ENCODE results near the gene NAT9. TPM values are rescaled to one million over a fixed set of nuclear protein-coding genes. Genes with fewer than 3 reads are reported as not detected.

The NAT9 gene
- total and polyA plus RNA-seq, 2 experiments from 2014 or later: 37.3 to 37.5 TPM

DNA sequence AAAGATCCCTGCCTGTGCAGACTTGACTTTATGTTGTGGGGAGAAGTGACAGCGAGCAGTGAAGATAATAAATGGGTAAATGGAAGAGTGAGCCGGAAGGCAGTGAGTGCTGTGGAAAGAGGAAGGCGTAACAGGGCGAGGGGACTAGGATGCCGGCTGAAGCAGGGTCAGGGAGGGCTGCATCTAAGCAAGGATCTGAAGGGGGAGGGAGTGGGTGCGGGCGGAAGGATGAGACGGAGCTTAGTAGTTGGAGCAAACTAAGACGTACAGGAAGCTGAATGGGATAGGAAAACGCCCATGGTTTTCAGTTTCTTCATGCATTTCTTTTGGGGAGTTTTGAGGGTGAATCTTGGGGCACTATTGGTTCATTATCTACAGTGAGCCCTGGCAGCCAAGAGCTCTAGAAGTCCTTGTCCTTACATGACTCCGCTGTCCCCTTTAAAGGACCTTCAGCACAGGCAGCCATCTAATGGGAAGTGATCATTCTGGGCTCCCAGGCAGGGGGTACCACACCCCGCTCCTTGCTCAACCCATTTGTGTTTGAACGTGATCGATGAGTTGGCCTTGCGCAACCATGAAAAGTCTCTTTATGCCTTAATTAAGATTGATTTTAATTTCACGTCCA, 10.4 kb upstream of the NAT9 start (continued):
- TF ChIP-seq, protein P1, sequence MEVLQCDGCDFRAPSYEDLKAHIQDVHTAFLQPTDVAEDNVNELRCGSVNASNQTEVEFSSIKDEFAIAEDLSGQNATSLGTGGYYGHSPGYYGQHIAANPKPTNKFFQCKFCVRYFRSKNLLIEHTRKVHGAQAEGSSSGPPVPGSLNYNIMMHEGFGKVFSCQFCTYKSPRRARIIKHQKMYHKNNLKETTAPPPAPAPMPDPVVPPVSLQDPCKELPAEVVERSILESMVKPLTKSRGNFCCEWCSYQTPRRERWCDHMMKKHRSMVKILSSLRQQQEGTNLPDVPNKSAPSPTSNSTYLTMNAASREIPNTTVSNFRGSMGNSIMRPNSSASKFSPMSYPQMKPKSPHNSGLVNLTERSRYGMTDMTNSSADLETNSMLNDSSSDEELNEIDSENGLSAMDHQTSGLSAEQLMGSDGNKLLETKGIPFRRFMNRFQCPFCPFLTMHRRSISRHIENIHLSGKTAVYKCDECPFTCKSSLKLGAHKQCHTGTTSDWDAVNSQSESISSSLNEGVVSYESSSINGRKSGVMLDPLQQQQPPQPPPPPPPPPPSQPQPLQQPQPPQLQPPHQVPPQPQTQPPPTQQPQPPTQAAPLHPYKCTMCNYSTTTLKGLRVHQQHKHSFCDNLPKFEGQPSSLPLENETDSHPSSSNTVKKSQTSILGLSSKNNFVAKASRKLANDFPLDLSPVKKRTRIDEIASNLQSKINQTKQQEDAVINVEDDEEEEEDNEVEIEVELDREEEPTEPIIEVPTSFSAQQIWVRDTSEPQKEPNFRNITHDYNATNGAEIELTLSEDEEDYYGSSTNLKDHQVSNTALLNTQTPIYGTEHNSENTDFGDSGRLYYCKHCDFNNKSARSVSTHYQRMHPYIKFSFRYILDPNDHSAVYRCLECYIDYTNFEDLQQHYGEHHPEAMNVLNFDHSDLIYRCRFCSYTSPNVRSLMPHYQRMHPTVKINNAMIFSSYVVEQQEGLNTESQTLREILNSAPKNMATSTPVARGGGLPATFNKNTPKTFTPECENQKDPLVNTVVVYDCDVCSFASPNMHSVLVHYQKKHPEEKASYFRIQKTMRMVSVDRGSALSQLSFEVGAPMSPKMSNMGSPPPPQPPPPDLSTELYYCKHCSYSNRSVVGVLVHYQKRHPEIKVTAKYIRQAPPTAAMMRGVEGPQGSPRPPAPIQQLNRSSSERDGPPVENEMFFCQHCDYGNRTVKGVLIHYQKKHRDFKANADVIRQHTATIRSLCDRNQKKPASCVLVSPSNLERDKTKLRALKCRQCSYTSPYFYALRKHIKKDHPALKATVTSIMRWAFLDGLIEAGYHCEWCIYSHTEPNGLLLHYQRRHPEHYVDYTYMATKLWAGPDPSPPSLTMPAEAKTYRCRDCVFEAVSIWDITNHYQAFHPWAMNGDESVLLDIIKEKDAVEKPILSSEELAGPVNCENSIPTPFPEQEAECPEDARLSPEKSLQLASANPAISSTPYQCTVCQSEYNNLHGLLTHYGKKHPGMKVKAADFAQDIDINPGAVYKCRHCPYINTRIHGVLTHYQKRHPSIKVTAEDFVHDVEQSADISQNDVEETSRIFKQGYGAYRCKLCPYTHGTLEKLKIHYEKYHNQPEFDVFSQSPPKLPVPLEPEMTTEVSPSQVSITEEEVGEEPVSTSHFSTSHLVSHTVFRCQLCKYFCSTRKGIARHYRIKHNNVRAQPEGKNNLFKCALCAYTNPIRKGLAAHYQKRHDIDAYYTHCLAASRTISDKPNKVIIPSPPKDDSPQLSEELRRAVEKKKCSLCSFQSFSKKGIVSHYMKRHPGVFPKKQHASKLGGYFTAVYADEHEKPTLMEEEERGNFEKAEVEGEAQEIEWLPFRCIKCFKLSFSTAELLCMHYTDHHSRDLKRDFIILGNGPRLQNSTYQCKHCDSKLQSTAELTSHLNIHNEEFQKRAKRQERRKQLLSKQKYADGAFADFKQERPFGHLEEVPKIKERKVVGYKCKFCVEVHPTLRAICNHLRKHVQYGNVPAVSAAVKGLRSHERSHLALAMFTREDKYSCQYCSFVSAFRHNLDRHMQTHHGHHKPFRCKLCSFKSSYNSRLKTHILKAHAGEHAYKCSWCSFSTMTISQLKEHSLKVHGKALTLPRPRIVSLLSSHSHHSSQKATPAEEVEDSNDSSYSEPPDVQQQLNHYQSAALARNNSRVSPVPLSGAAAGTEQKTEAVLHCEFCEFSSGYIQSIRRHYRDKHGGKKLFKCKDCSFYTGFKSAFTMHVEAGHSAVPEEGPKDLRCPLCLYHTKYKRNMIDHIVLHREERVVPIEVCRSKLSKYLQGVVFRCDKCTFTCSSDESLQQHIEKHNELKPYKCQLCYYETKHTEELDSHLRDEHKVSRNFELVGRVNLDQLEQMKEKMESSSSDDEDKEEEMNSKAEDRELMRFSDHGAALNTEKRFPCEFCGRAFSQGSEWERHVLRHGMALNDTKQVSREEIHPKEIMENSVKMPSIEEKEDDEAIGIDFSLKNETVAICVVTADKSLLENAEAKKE (CRISPR knock-in tag; IDR thresholded peaks at IDR 0.05): no peak
- no peak for TF ChIP-seq EZH2phosphoT487 (IDR thresholded peaks at IDR 0.05; ENCODE audit: unreplicated experiment)
- TF ChIP-seq, protein P2, sequence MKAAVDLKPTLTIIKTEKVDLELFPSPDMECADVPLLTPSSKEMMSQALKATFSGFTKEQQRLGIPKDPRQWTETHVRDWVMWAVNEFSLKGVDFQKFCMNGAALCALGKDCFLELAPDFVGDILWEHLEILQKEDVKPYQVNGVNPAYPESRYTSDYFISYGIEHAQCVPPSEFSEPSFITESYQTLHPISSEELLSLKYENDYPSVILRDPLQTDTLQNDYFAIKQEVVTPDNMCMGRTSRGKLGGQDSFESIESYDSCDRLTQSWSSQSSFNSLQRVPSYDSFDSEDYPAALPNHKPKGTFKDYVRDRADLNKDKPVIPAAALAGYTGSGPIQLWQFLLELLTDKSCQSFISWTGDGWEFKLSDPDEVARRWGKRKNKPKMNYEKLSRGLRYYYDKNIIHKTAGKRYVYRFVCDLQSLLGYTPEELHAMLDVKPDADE (IDR thresholded peaks at IDR 0.05): no peak

DNA sequence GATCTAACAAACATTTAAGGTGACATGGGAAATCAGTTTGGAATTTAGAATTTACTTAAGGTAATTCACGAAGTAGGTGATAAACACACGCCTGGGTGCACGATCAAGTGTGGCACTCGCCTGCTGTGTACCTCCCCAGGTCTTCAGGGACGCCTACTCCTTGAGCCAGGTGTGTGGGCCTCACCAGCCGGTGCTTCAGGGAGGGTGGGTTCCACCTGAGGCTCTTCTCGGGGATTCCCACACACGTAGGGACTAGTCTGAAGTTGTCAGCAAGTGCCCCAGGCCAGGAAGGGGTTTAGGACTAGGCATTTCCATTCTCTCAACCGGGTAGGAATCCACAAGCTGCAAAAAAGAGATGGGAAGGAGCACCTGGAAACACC, 9.8 kb upstream of the NAT9 start:
- H3K27ac Mint-ChIP-seq: no peak overlapping the region
- H3K79me2 ChIP-seq (replicated peaks; ENCODE audit: insufficient read depth): no peaks in the 10 kb centered on the region; the same call in 1 of the 2 replicates
- no peaks in the 10 kb centered on the region for H3K9me2 ChIP-seq (ENCODE audit: insufficient read depth)
- H3K4me1 Mint-ChIP-seq: peaks cover 26% of the 10 kb centered on the region
- H3K36me3 Mint-ChIP-seq (ENCODE audit: low read depth): peaks cover 34% of the 10 kb centered on the region
- no peak overlapping the region for H3K4me3 Mint-ChIP-seq
- ATAC-seq: no peak
- H3K27me3 ChIP-seq (ENCODE audit: insufficient read depth): no peaks in the 10 kb centered on the region
- DNase-seq (ENCODE audit: low spot score): no peak
- no peak overlapping the region for H3K27ac ChIP-seq (ENCODE audit: low read depth)
- H3K9me3 Mint-ChIP-seq: no peaks in the 10 kb centered on the region
- H3K4me3 ChIP-seq: no peak overlapping the region
- no peaks in the 10 kb centered on the region; the same call in 1 of the 2 replicates for H3K36me3 ChIP-seq (ENCODE audit: insufficient read depth)
- no peak overlapping the region for H2AFZ ChIP-seq
- H3K27me3 Mint-ChIP-seq (ENCODE audit: insufficient read depth, low read depth, poor library complexity): peaks cover 12% of the 10 kb centered on the region
- H3F3A ChIP-seq (replicated peaks; ENCODE audit: low read depth): no peaks in the 10 kb centered on the region
- H4K20me1 ChIP-seq (replicated peaks; ENCODE audit: insufficient read depth): peaks cover 27% of the 10 kb centered on the region
- no peak overlapping the region for H3K4me2 ChIP-seq
- H3K4me1 ChIP-seq (ENCODE audit: insufficient read depth): no peaks in the 10 kb centered on the region; the same call in 1 of the 2 replicates
- TF ChIP-seq ZNF114 (CRISPR knock-in tag; IDR thresholded peaks at IDR 0.05) (no peak), STAT1 (IDR thresholded peaks at IDR 0.05; ENCODE audit: unreplicated experiment) (no peak)
- TF ChIP-seq, protein P1 (CRISPR knock-in tag; IDR thresholded peaks at IDR 0.05): no peak
- TF ChIP-seq, protein P3, sequence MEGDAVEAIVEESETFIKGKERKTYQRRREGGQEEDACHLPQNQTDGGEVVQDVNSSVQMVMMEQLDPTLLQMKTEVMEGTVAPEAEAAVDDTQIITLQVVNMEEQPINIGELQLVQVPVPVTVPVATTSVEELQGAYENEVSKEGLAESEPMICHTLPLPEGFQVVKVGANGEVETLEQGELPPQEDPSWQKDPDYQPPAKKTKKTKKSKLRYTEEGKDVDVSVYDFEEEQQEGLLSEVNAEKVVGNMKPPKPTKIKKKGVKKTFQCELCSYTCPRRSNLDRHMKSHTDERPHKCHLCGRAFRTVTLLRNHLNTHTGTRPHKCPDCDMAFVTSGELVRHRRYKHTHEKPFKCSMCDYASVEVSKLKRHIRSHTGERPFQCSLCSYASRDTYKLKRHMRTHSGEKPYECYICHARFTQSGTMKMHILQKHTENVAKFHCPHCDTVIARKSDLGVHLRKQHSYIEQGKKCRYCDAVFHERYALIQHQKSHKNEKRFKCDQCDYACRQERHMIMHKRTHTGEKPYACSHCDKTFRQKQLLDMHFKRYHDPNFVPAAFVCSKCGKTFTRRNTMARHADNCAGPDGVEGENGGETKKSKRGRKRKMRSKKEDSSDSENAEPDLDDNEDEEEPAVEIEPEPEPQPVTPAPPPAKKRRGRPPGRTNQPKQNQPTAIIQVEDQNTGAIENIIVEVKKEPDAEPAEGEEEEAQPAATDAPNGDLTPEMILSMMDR (conservative IDR thresholded peaks at IDR 0.05; ENCODE audit: low read depth in 2 of 2): no peak
